ENCODE results near the gene POC1B.

POC1B gene

GRCh38 chr12:89493670-89494302 lies 32.1 kb downstream of the POC1B start:
- Mint-ChIP-seq H3K27ac (peak overlapping the region; percentile 99), H3K27me3 (no peaks in the 10 kb centered on the region), H3K4me3 (no peak overlapping the region), H3K9me3 (peaks cover 2% of the 10 kb centered on the region), H3K4me1 (ENCODE audit: low read depth) (peaks cover 32% of the 10 kb centered on the region), H3K36me3 (ENCODE audit: low read depth) (peaks cover 59% of the 10 kb centered on the region)
- DNase-seq, result no peak

- Mint-ChIP-seq H3K27ac (peak overlapping the region; percentile 64), H3K36me3 (ENCODE audit: low read depth) (peaks cover 60% of the 10 kb centered on the region), H3K4me3 (no peak overlapping the region), H3K27me3 (no peaks in the 10 kb centered on the region), H3K9me3 (peaks cover 2% of the 10 kb centered on the region), H3K4me1 (ENCODE audit: low read depth) (peaks cover 32% of the 10 kb centered on the region)
- no peak for DNase-seq
Observed at GRCh38 chr12:89492883-89493282, 33.0 kb downstream of the POC1B start.

GRCh38 chr12:89490922-89491321 lies 34.9 kb downstream of the POC1B start:
- peaks cover 64% of the 10 kb centered on the region for H3K36me3 Mint-ChIP-seq (ENCODE audit: low read depth)

GRCh38 chr12:89486264-89486663 lies 39.6 kb downstream of the POC1B start:
- no peaks in the 10 kb centered on the region for H3K27me3 Mint-ChIP-seq
- peaks cover 70% of the 10 kb centered on the region for H3K36me3 Mint-ChIP-seq (ENCODE audit: low read depth)
- no peaks in the 10 kb centered on the region for H3K9me3 Mint-ChIP-seq
- no peaks in the 10 kb centered on the region for H3K4me1 Mint-ChIP-seq (ENCODE audit: low read depth)
- no peak overlapping the region for H3K27ac Mint-ChIP-seq
- no peak overlapping the region for H3K4me3 Mint-ChIP-seq
- DNase-seq, result no peak

More at GRCh38 chr12:89490922-89491321, 34.9 kb downstream of the POC1B start:
- peaks cover 2% of the 10 kb centered on the region for H3K9me3 Mint-ChIP-seq
- no peaks in the 10 kb centered on the region for H3K27me3 Mint-ChIP-seq
- peak overlapping the region; percentile 22 for H3K27ac Mint-ChIP-seq
- no peak overlapping the region for H3K4me3 Mint-ChIP-seq
- DNase-seq, result no peak
- peaks cover 28% of the 10 kb centered on the region for H3K4me1 Mint-ChIP-seq (ENCODE audit: low read depth)

- no peaks in the 10 kb centered on the region for H3K4me1 Mint-ChIP-seq (ENCODE audit: low read depth)
- no peak overlapping the region for H3K27ac Mint-ChIP-seq
- no peaks in the 10 kb centered on the region for H3K27me3 Mint-ChIP-seq
- H3K4me3 Mint-ChIP-seq, result no peak overlapping the region
- DNase-seq, result no peak
- peaks cover 55% of the 10 kb centered on the region for H3K36me3 Mint-ChIP-seq (ENCODE audit: low read depth)
- no peaks in the 10 kb centered on the region for H3K9me3 Mint-ChIP-seq
Observed at GRCh38 chr12:89484470-89484869, 41.4 kb downstream of the POC1B start.

- Mint-ChIP-seq H3K4me3 (no peak overlapping the region), H3K9me3 (no peaks in the 10 kb centered on the region), H3K4me1 (ENCODE audit: low read depth) (peaks cover 11% of the 10 kb centered on the region), H3K27me3 (no peaks in the 10 kb centered on the region), H3K36me3 (ENCODE audit: low read depth) (peaks cover 34% of the 10 kb centered on the region), H3K27ac (no peak overlapping the region)
- no peak for DNase-seq
Observed at GRCh38 chr12:89481213-89481914, 44.5 kb downstream of the POC1B start.

- Mint-ChIP-seq H3K4me1 (ENCODE audit: low read depth) (peaks cover 20% of the 10 kb centered on the region), H3K9me3 (no peaks in the 10 kb centered on the region), H3K27ac (no peak overlapping the region), H3K27me3 (no peaks in the 10 kb centered on the region), H3K4me3 (no peak overlapping the region), H3K36me3 (ENCODE audit: low read depth) (peaks cover 20% of the 10 kb centered on the region)
- DNase-seq, result no peak
Observed at GRCh38 chr12:89479982-89480381, 45.9 kb downstream of the POC1B start.

GRCh38 chr12:89477633-89478279 lies 48.1 kb downstream of the POC1B start:
- Mint-ChIP-seq H3K4me1 (ENCODE audit: low read depth) (peaks cover 31% of the 10 kb centered on the region), H3K4me3 (no peak overlapping the region), H3K27me3 (no peaks in the 10 kb centered on the region), H3K9me3 (no peaks in the 10 kb centered on the region), H3K27ac (peak overlapping the region; percentile 3), H3K36me3 (ENCODE audit: low read depth) (peaks cover 10% of the 10 kb centered on the region)
- DNase-seq, result no peak

- Mint-ChIP-seq H3K27me3 (no peaks in the 10 kb centered on the region), H3K4me3 (no peak overlapping the region), H3K27ac (peak overlapping the region; percentile 3), H3K4me1 (ENCODE audit: low read depth) (peaks cover 38% of the 10 kb centered on the region), H3K9me3 (no peaks in the 10 kb centered on the region), H3K36me3 (ENCODE audit: low read depth) (peaks cover 10% of the 10 kb centered on the region)
- no peak for DNase-seq
Observed at GRCh38 chr12:89476904-89477595, 48.8 kb downstream of the POC1B start.

- Mint-ChIP-seq H3K36me3 (ENCODE audit: low read depth) (peaks cover 12% of the 10 kb centered on the region), H3K4me3 (no peak overlapping the region), H3K27me3 (no peaks in the 10 kb centered on the region), H3K27ac (no peak overlapping the region), H3K9me3 (no peaks in the 10 kb centered on the region), H3K4me1 (ENCODE audit: low read depth) (peaks cover 43% of the 10 kb centered on the region)
- DNase-seq, result no peak
Observed at GRCh38 chr12:89476232-89476631, 49.6 kb downstream of the POC1B start.

GRCh38 chr12:89475203-89475990 lies 50.5 kb downstream of the POC1B start:
- Mint-ChIP-seq H3K27me3 (no peaks in the 10 kb centered on the region), H3K9me3 (no peaks in the 10 kb centered on the region), H3K36me3 (ENCODE audit: low read depth) (peaks cover 10% of the 10 kb centered on the region), H3K4me1 (ENCODE audit: low read depth) (peaks cover 50% of the 10 kb centered on the region), H3K4me3 (no peak overlapping the region), H3K27ac (peak overlapping the region; percentile 77)
- no peak for DNase-seq

- no peaks in the 10 kb centered on the region for H3K9me3 Mint-ChIP-seq
Observed at GRCh38 chr12:89474615-89475014, 51.2 kb downstream of the POC1B start.

GRCh38 chr12:89472508-89472907 lies 53.3 kb downstream of the POC1B start:
- H3K4me3 Mint-ChIP-seq, result no peak overlapping the region

More at GRCh38 chr12:89474615-89475014, 51.2 kb downstream of the POC1B start:
- Mint-ChIP-seq H3K36me3 (ENCODE audit: low read depth) (peaks cover 11% of the 10 kb centered on the region), H3K4me1 (ENCODE audit: low read depth) (peaks cover 55% of the 10 kb centered on the region), H3K27ac (peak overlapping the region; percentile 77), H3K4me3 (no peak overlapping the region), H3K27me3 (no peaks in the 10 kb centered on the region)
- DNase-seq, result no peak

More at GRCh38 chr12:89472508-89472907, 53.3 kb downstream of the POC1B start:
- peaks cover 68% of the 10 kb centered on the region for H3K4me1 Mint-ChIP-seq (ENCODE audit: low read depth)
- H3K27ac Mint-ChIP-seq, result peak overlapping the region; percentile 83
- no peak for DNase-seq
- no peaks in the 10 kb centered on the region for H3K27me3 Mint-ChIP-seq
- H3K9me3 Mint-ChIP-seq, result no peaks in the 10 kb centered on the region
- H3K36me3 Mint-ChIP-seq (ENCODE audit: low read depth), result peaks cover 14% of the 10 kb centered on the region
